H1 (cell line): ENCODE data around the gene CDC26. TPM values are rescaled to one million over a fixed set of nuclear protein-coding genes. Genes with fewer than 3 reads are reported as not detected.

Experiments used
- CTCF ChIA-PET: fragments of 300-600 bp; sonication (Branson Sonifier 250); formaldehyde crosslinking; loops from one replicate; lab custom pipeline; 2021; ENCODE audit not compliant: partially characterized antibody; lab: Charles Lee
- POLR2A ChIA-PET: fragments of 300-600 bp; sonication (Branson Sonifier 250); formaldehyde crosslinking; loops from one replicate; lab custom pipeline; 2021; ENCODE audit warnings: inconsistent platforms; ENCODE audit not compliant: partially characterized antibody; lab: Charles Lee
- DNase-seq, 2 experiments: peaks; one replicate each; pipeline versions ENCODE4 v3.0.0 to v3.0.0-alpha.2; 2010 to 2022; ENCODE audit warnings: low spot score in 2 of 2, low read depth in 1 of 2, mixed read lengths in 1 of 2
- FAIRE-seq: peaks from 2 replicates; lab custom pipeline; 2011; peaks lifted over from hg19 to GRCh38; lab: Jason Lieb, UNC
- H2AFZ ChIP-seq: 2 replicates; pipeline ENCODE4 v1.8.1; 2012; ENCODE audit warnings: low read length, inconsistent platforms
- H2AK5ac ChIP-seq: 2 replicates; pipeline ENCODE4 v1.6.1; 2013; ENCODE audit warnings: low read depth, low read length
- H2BK120ac ChIP-seq: replicated peaks from 2 replicates; pipeline ENCODE3; 2013; ENCODE audit warnings: low read depth, low read length, inconsistent platforms
- H2BK12ac ChIP-seq: 2 replicates; pipeline ENCODE4 v1.6.1; 2013; ENCODE audit warnings: low read depth, low read length
- H2BK15ac ChIP-seq: 2 replicates; pipeline ENCODE4 v1.6.1; 2013; ENCODE audit warnings: low read length
- H2BK20ac ChIP-seq: 2 replicates; pipeline ENCODE4 v1.6.1; 2013; ENCODE audit warnings: low read length
- H2BK5ac ChIP-seq: 2 replicates; pipeline ENCODE4 v1.6.1; 2013; ENCODE audit warnings: low read depth, low read length
- H3K14ac ChIP-seq: 2 replicates; pipeline ENCODE4 v1.6.1; 2013; ENCODE audit warnings: inconsistent platforms; ENCODE audit not compliant: insufficient read length
- H3K18ac ChIP-seq: 2 replicates; pipeline ENCODE4 v1.6.1; 2013; ENCODE audit warnings: low read length; ENCODE audit errors: extremely low read depth
- H3K23ac ChIP-seq: 2 replicates; pipeline ENCODE4 v1.6.1; 2013; ENCODE audit warnings: inconsistent platforms; ENCODE audit not compliant: insufficient read length
- H3K23me2 ChIP-seq: 2 replicates; pipeline ENCODE4 v1.6.1; 2013; ENCODE audit warnings: low read depth, low read length
- H3K27ac ChIP-seq: 2 replicates; pipeline ENCODE4 v1.6.1; 2011; ENCODE audit warnings: low read depth, low read length, inconsistent platforms
- H3K27me3 ChIP-seq, 4 experiments: replicated peaks in 1 of 4; 1 replicate in 1 of 4; 2 replicates in 3 of 4; pipeline versions ENCODE4 v1.6.1 to v1.8.1; 2011 to 2013; ENCODE audit warnings: low read length in 3 of 4, mild to moderate bottlenecking in 3 of 4, inconsistent platforms in 2 of 4, mixed read lengths in 2 of 4, moderate library complexity in 1 of 4; ENCODE audit not compliant: control insufficient read depth in 3 of 4, insufficient read depth in 3 of 4; ENCODE audit errors: extremely low read depth in 1 of 4
- H3K36me3 ChIP-seq, 4 experiments: 2 replicates each; pipeline versions ENCODE4 v1.6.1 to v1.8.1; 2011 to 2013; ENCODE audit warnings: mild to moderate bottlenecking in 4 of 4, low read length in 3 of 4, moderate library complexity in 2 of 4, control low read depth in 1 of 4, inconsistent platforms in 1 of 4; ENCODE audit not compliant: insufficient read depth in 4 of 4, control insufficient read depth in 2 of 4
- H3K4ac ChIP-seq: replicated peaks from 2 replicates; pipeline ENCODE3; 2013; ENCODE audit warnings: low read length, low read depth, mixed read lengths, inconsistent platforms; ENCODE audit not compliant: insufficient read length
- H3K4me1 ChIP-seq, 4 experiments: replicated peaks in 1 of 4; 1 replicate in 1 of 4; 2 replicates in 3 of 4; pipeline versions ENCODE4 v1.6.1 to v1.8.1; 2011 to 2013; ENCODE audit warnings: low read length in 3 of 4, inconsistent platforms in 2 of 4, mixed read lengths in 1 of 4; ENCODE audit not compliant: insufficient read depth in 4 of 4, control insufficient read depth in 3 of 4
- H3K4me2 ChIP-seq, 2 experiments: 2 replicates each; pipeline versions ENCODE4 v1.6.1 to v1.8.1; 2011 to 2013; ENCODE audit warnings: low read depth in 2 of 2, low read length in 2 of 2, control low read depth in 1 of 2, inconsistent platforms in 1 of 2, mild to moderate bottlenecking in 1 of 2; ENCODE audit not compliant: insufficient read depth in 1 of 2
- H3K4me3 ChIP-seq, 4 experiments: fragments of 200-600, 300-600 bp in 1 of 4; sonication (generic), shearing (Covaris generic), sonication (Bioruptor Twin) in 1 of 4; 2 replicates each; pipeline versions ENCODE4 v1.5.1 to v1.8.1; 2011 to 2016; ENCODE audit warnings: low read length in 4 of 4, low read depth in 3 of 4, control low read depth in 2 of 4, inconsistent platforms in 2 of 4, mild to moderate bottlenecking in 2 of 4, mixed read lengths in 1 of 4, moderate library complexity in 1 of 4; ENCODE audit not compliant: insufficient read depth in 2 of 4; ENCODE audit errors: extremely low read depth in 1 of 4
- H3K56ac ChIP-seq: replicated peaks from 2 replicates; pipeline ENCODE3; 2013; ENCODE audit warnings: low read depth, mild to moderate bottlenecking, mixed read lengths, low read length, inconsistent platforms; ENCODE audit not compliant: insufficient read length
- H3K79me1 ChIP-seq: 2 replicates; pipeline ENCODE4 v1.6.1; 2013; ENCODE audit warnings: low read depth, low read length, control low read depth
- H3K79me2 ChIP-seq, 2 experiments: 2 replicates each; pipeline versions ENCODE4 v1.6.1 to v1.8.1; 2012 to 2013; ENCODE audit warnings: low read length in 2 of 2, mild to moderate bottlenecking in 2 of 2, inconsistent platforms in 1 of 2; ENCODE audit not compliant: insufficient read depth in 2 of 2, control insufficient read depth in 1 of 2
- H3K9ac ChIP-seq, 4 experiments: replicated peaks in 1 of 4; 1 replicate in 1 of 4; 2 replicates in 3 of 4; pipeline versions ENCODE4 v1.6.1 to v1.8.1; 2011 to 2013; ENCODE audit warnings: low read depth in 3 of 4, low read length in 3 of 4, control low read depth in 2 of 4, mild to moderate bottlenecking in 2 of 4, moderate library complexity in 2 of 4, inconsistent platforms in 1 of 4; ENCODE audit errors: extremely low read depth in 1 of 4
- H3K9me3 ChIP-seq, 2 experiments: 2 replicates each; pipeline versions ENCODE4 v1.6.1 to v1.8.1; 2012 to 2013; ENCODE audit warnings: mild to moderate bottlenecking in 2 of 2, moderate library complexity in 2 of 2, control low read depth in 1 of 2, inconsistent platforms in 1 of 2, low read depth in 1 of 2, low read length in 1 of 2, mixed read lengths in 1 of 2; ENCODE audit not compliant: insufficient read depth in 2 of 2
- H4K20me1 ChIP-seq, 2 experiments: replicated peaks in 1 of 2; 2 replicates each; pipeline versions ENCODE3 to v1.8.1; 2011 to 2013; ENCODE audit warnings: inconsistent platforms in 2 of 2, low read length in 2 of 2, mild to moderate bottlenecking in 1 of 2; ENCODE audit not compliant: insufficient read depth in 2 of 2, control insufficient read depth in 1 of 2
- H4K5ac ChIP-seq: 2 replicates; pipeline ENCODE4 v1.6.1; 2013; ENCODE audit warnings: low read length, low read depth, mixed read lengths, inconsistent platforms; ENCODE audit not compliant: insufficient read length
- H4K8ac ChIP-seq: 2 replicates; pipeline ENCODE4 v1.8.0; 2013; ENCODE audit warnings: mild to moderate bottlenecking, moderate library complexity, low read length, inconsistent platforms; ENCODE audit not compliant: insufficient read depth; ENCODE audit errors: extremely low read depth
- H4K91ac ChIP-seq: replicated peaks from 2 replicates; pipeline ENCODE3; 2013; ENCODE audit warnings: low read length, mixed read lengths, inconsistent platforms; ENCODE audit not compliant: insufficient read length
- ASH2L ChIP-seq: fragments of 200-600, 300-600 bp; sonication (generic); IDR thresholded peaks from one replicate; pipeline ENCODE4 v1.7.1; 2017; ENCODE audit warnings: low read length
- BCL11A ChIP-seq, 2 experiments: IDR thresholded peaks; one replicate each; pipeline ENCODE4 v1.6.1; 2011; ENCODE audit warnings: low read depth in 2 of 2, low read length in 2 of 2, mild to moderate bottlenecking in 2 of 2
- BRCA1 ChIP-seq: IDR thresholded peaks from 2 replicates; pipeline ENCODE4 v1.6.1; 2012; ENCODE audit warnings: low read depth, low read length, improper control_type of control experiment
- CEBPB ChIP-seq: IDR thresholded peaks from 2 replicates; pipeline ENCODE4 v1.6.1; 2012; ENCODE audit warnings: low read depth, low read length
- CHD2 ChIP-seq: IDR thresholded peaks from 2 replicates; pipeline ENCODE4 v1.6.1; 2012; ENCODE audit warnings: low read length, improper control_type of control experiment
- CTBP2 ChIP-seq: IDR thresholded peaks from 2 replicates; pipeline ENCODE4 v1.7.0; 2011; ENCODE audit warnings: borderline replicate concordance, mild to moderate bottlenecking, moderate library complexity, mixed read lengths, low read length; ENCODE audit not compliant: insufficient read depth, insufficient read length
- EGR1 ChIP-seq: IDR thresholded peaks from 2 replicates; pipeline ENCODE4 v1.6.1; 2011; ENCODE audit warnings: low read depth, low read length, borderline replicate concordance
- FOSL1 ChIP-seq: IDR thresholded peaks from 2 replicates; pipeline ENCODE4 v1.6.1; 2011; ENCODE audit warnings: mild to moderate bottlenecking, low read depth, low read length, moderate library complexity; ENCODE audit not compliant: insufficient read depth
- JUND ChIP-seq: IDR thresholded peaks from 2 replicates; pipeline ENCODE4 v1.6.1; 2011; ENCODE audit warnings: mild to moderate bottlenecking, improper control_type of control experiment, low read length
- KDM5A ChIP-seq: fragments of 200-600 bp; IDR thresholded peaks from 2 replicates; pipeline ENCODE4 v1.7.1; 2012; ENCODE audit warnings: mild to moderate bottlenecking, low read length, inconsistent platforms, mixed read lengths
- POU5F1 ChIP-seq: IDR thresholded peaks from 2 replicates; pipeline ENCODE4 v1.6.1; 2011; ENCODE audit warnings: low read depth, mild to moderate bottlenecking, low read length, moderate library complexity
- SIRT6 ChIP-seq: IDR thresholded peaks from one replicate; pipeline ENCODE4 v1.7.1; 2012; ENCODE audit warnings: low read length, inconsistent platforms
- SIX5 ChIP-seq: IDR thresholded peaks from 2 replicates; pipeline ENCODE4 v1.6.1; 2011; ENCODE audit warnings: mild to moderate bottlenecking, low read depth, low read length
- SP4 ChIP-seq: IDR thresholded peaks from 2 replicates; pipeline ENCODE4 v1.6.1; 2012; ENCODE audit warnings: low read length, inconsistent platforms
- SUZ12 ChIP-seq: fragments of 200-600 bp; sonication (generic); IDR thresholded peaks from 2 replicates; pipeline ENCODE4 v1.6.1; 2012; ENCODE audit warnings: mild to moderate bottlenecking, inconsistent platforms, low read length, moderate library complexity, mixed read lengths
- TBP ChIP-seq: IDR thresholded peaks from 2 replicates; pipeline ENCODE4 v1.6.1; 2011; ENCODE audit warnings: low read depth, low read length, improper control_type of control experiment
- ZNF274 ChIP-seq: IDR thresholded peaks from 2 replicates; pipeline ENCODE4 v1.7.0; 2012; ENCODE audit warnings: low read length, borderline replicate concordance; ENCODE audit errors: extremely low read depth
- WGBS, 2 experiments: shearing (Covaris generic) in 1 of 2; methylation state at CpG; one replicate each; pipeline versions ENCODE4 v1.1.6 to v1.1.7; 2013 to 2015; ENCODE audit warnings: low lambda C conversion rate in 2 of 2, mixed read lengths in 2 of 2, inconsistent platforms in 1 of 2, low coverage in 1 of 2, missing lambda C conversion rate in 1 of 2; ENCODE audit not compliant: insufficient replicate concordance in 2 of 2, insufficient coverage in 1 of 2, insufficient read length in 1 of 2; ENCODE audit errors: extremely low coverage in 1 of 2, missing lambda C conversion rate in 1 of 2; 5-methylcytosine and 5-hydroxymethylcytosine counted together
- polyA plus RNA-seq, 7 experiments: library from polyadenylated mRNA; depleted of rRNA in 3 of 7; stranded (reverse) in 5 of 7; unstranded in 2 of 7; fragments of >200 nt in 5 of 7; fragments of 200-250 nt in 2 of 7; gene quantifications; 1 replicate in 5 of 7; 2 replicates in 1 of 7; 4 replicates in 1 of 7; pipeline versions ENCODE4 v1.2.1 to v1.2.3, GENCODE V29; 2011 to 2013; ENCODE audit warnings: missing spikeins in 2 of 7, mixed read lengths in 2 of 7
- total RNA-seq: library from RNA; stranded (reverse); fragmentation: NEBNext Ultra II Directional; extraction: Animal tissue kit (Norgen Biotek cat#: 25700); gene quantifications from 2 replicates; pipeline ENCODE4 v1.2.1, GENCODE V29; 2021

CDC26 gene
- total and polyA plus RNA-seq, 2 of the 8 experiments (the other 6 are each of a cell fraction or from before 2014, with no cell fraction given) = 31.5 to 41.9 TPM

GRCh38 chr9:113266174-113266573 lies 9.2 kb downstream of the CDC26 start:
- no peaks in the 10 kb centered on the region for H3K4me1 ChIP-seq
- 87% methylated on average over 3 of the region's 3 CpGs; no CpG with 5 or more reads in 1 of the 2 experiments for WGBS, 2 experiments
- H2BK15ac ChIP-seq = no peak overlapping the region
- H3K23ac ChIP-seq = no peak overlapping the region
- no peaks in the 10 kb centered on the region for H3K9me3 ChIP-seq
- no peak overlapping the region for H2AFZ ChIP-seq
- ChIA-PET CTCF (no interaction called here), POLR2A (interaction anchor here (1.0 to 1.5 kb wide), 2 partner anchors 8 to 45 kb away, joined by 3 to 4 read pairs; partner anchors contain the start of genes FKBP15 and SLC31A1)
- no peak overlapping the region for H2BK120ac ChIP-seq
- no peak overlapping the region for H4K5ac ChIP-seq
- H3K79me1 ChIP-seq = no peaks in the 10 kb centered on the region
- H4K91ac ChIP-seq = no peak overlapping the region
- no peak overlapping the region for H3K14ac ChIP-seq
- FAIRE-seq (no peak), DNase-seq (no peak)
- no peak overlapping the region for H3K4me2 ChIP-seq
- no peak overlapping the region for H2BK12ac ChIP-seq
- no peak overlapping the region for H3K4ac ChIP-seq
- H4K8ac ChIP-seq = no peak overlapping the region
- H3K27me3 ChIP-seq = no peaks in the 10 kb centered on the region
- H3K9ac ChIP-seq = no peak overlapping the region
- no peak overlapping the region for H3K56ac ChIP-seq
- no peak overlapping the region for H2BK5ac ChIP-seq
- no peaks in the 10 kb centered on the region for H3K23me2 ChIP-seq
- no peak overlapping the region for H3K18ac ChIP-seq
- no peak overlapping the region for H3K27ac ChIP-seq
- H2AK5ac ChIP-seq = no peak overlapping the region
- peaks cover 3 to 16% (median 8%) of the 10 kb centered on the region in 4 experiments for H3K36me3 ChIP-seq
- no peak overlapping the region for H3K4me3 ChIP-seq
- H4K20me1 ChIP-seq = peaks cover 0 to 2% of the 10 kb centered on the region in 2 experiments
- H2BK20ac ChIP-seq = no peak overlapping the region
- H3K79me2 ChIP-seq = no peaks in the 10 kb centered on the region
- TF ChIP-seq JUND (no peak), ZNF274 (no peak), CEBPB (no peak), KDM5A (no peak), ASH2L (no peak), BRCA1 (no peak), SIX5 (no peak), SIRT6 (no peak), FOSL1 (no peak), SUZ12 (no peak), CTBP2 (no peak), BCL11A (IDR thresholded peaks at IDR 0.05; ENCODE audit: low read depth in 2 of 2, low read length in 2 of 2) (no peak), POU5F1 (no peak), CHD2 (no peak), SP4 (no peak), EGR1 (no peak), TBP (no peak)
